Large intestine (tissue), 3 donors: Measurements from ENCODE around the gene PNMA1. TPM values are rescaled to one million over a fixed set of nuclear protein-coding genes. Genes with fewer than 3 reads are reported as not detected.
A peak's percentile ranks its signal among the peaks of the same experiment; 100 is the strongest.
"Not testable (repeated sequence)": the region's sequence is repeated elsewhere in the genome, so short reads cannot be mapped to it uniquely, and the experiment has no call there.

Source experiments
- DNase-seq, 2 donors: peaks; one replicate each; pipeline versions ENCODE4 v3.0.0 to v3.0.0-alpha.2; 2013
- H3K27ac ChIP-seq: one replicate; pipeline ENCODE4 v1.5.1; 2013; ENCODE audit warnings: low read length
- H3K27me3 ChIP-seq: 2 replicates; pipeline ENCODE4 v1.6.1; 2013; ENCODE audit warnings: low read length; ENCODE audit not compliant: control insufficient read depth, insufficient read depth
- H3K36me3 ChIP-seq: 2 replicates; pipeline ENCODE4 v1.6.1; 2013; ENCODE audit warnings: low read length; ENCODE audit not compliant: control insufficient read depth, insufficient read depth
- H3K4me1 ChIP-seq: one replicate; pipeline ENCODE4 v1.6.1; 2013; ENCODE audit warnings: low read length; ENCODE audit not compliant: control insufficient read depth, insufficient read depth
- H3K4me3 ChIP-seq: one replicate; pipeline ENCODE4 v1.5.1; 2013; ENCODE audit warnings: low read length
- H3K9me3 ChIP-seq: one replicate; pipeline ENCODE4 v1.6.1; 2013; ENCODE audit warnings: mild to moderate bottlenecking, low read depth, low read length, moderate library complexity; ENCODE audit not compliant: control insufficient read depth
- WGBS: methylation state at CpG from one replicate; pipeline ENCODE4 v1.1.5; 2013; ENCODE audit warnings: low lambda C conversion rate; ENCODE audit not compliant: insufficient coverage; 5-methylcytosine and 5-hydroxymethylcytosine counted together
- polyA plus RNA-seq: library from polyadenylated mRNA; unstranded; fragments of 120-200 nt; gene quantifications from one replicate; pipeline ENCODE4 v1.2.1, GENCODE V29; 2013

PNMA1 gene
- polyA plus RNA-seq, 1 donor, result 34.9 TPM

GRCh38 chr14:73714656-73715081 is 485 bp upstream of the PNMA1 start:
- Histone ChIP-seq H3K9me3 (no peaks in the 10 kb centered on the region), H3K4me3 (peak overlapping the region; percentile 21), H3K4me1 (peaks cover 24% of the 10 kb centered on the region), H3K27ac (peak overlapping the region; percentile 32), H3K27me3 (peaks cover 15% of the 10 kb centered on the region), H3K36me3 (peaks cover 30% of the 10 kb centered on the region)
- DNase-seq, result no peak
- WGBS, result no CpG with 5 or more reads among the region's 7 CpGs

- Histone ChIP-seq H3K4me1 (peaks cover 24% of the 10 kb centered on the region), H3K9me3 (no peaks in the 10 kb centered on the region), H3K27ac (peak overlapping the region; percentile 42), H3K4me3 (peak overlapping the region; percentile 83), H3K27me3 (peaks cover 15% of the 10 kb centered on the region), H3K36me3 (peaks cover 22% of the 10 kb centered on the region)
- DNase-seq, result no peak
- no CpG with 5 or more reads among the region's 21 CpGs for WGBS
Observed at GRCh38 chr14:73713206-73713802, 880 bp downstream of the PNMA1 start.

GRCh38 chr14:73712540-73713180 is 1.5 kb downstream of the PNMA1 start:
- Histone ChIP-seq H3K27ac (peak overlapping the region; percentile 42), H3K9me3 (no peaks in the 10 kb centered on the region), H3K27me3 (peaks cover 15% of the 10 kb centered on the region), H3K4me1 (peaks cover 19% of the 10 kb centered on the region), H3K36me3 (peaks cover 15% of the 10 kb centered on the region), H3K4me3 (peak overlapping the region; percentile 83)
- DNase-seq, result peak in 1 of 2 donors; percentile 35
- WGBS, result no CpG with 5 or more reads among the region's 20 CpGs

GRCh38 chr14:73712071-73712506 is 2.1 kb downstream of the PNMA1 start:
- Histone ChIP-seq H3K4me3 (peak overlapping the region; percentile 83), H3K27ac (peak overlapping the region; percentile 42), H3K4me1 (peaks cover 19% of the 10 kb centered on the region), H3K9me3 (no peaks in the 10 kb centered on the region), H3K27me3 (peaks cover 15% of the 10 kb centered on the region), H3K36me3 (peaks cover 12% of the 10 kb centered on the region)
- DNase-seq, result no peak
- WGBS, result 60% methylated on average over 2 of the region's 11 CpGs

GRCh38 chr14:73710737-73711136 is 3.4 kb downstream of the PNMA1 start:
- peaks cover 19% of the 10 kb centered on the region for H3K4me1 ChIP-seq
- DNase-seq, result no peak
- H3K36me3 ChIP-seq, result peaks cover 3% of the 10 kb centered on the region
- WGBS, result no CpG with 5 or more reads among the region's 5 CpGs
- H3K27ac ChIP-seq, result no peak overlapping the region
- no peaks in the 10 kb centered on the region for H3K9me3 ChIP-seq
- peaks cover 15% of the 10 kb centered on the region for H3K27me3 ChIP-seq
- no peak overlapping the region for H3K4me3 ChIP-seq

GRCh38 chr14:73709904-73710469 is 4.2 kb downstream of the PNMA1 start:
- no peak overlapping the region for H3K4me3 ChIP-seq
- peaks cover 15% of the 10 kb centered on the region for H3K27me3 ChIP-seq
- no peaks in the 10 kb centered on the region for H3K9me3 ChIP-seq
- H3K4me1 ChIP-seq, result peaks cover 19% of the 10 kb centered on the region
- no peaks in the 10 kb centered on the region for H3K36me3 ChIP-seq
- no peak for DNase-seq
- H3K27ac ChIP-seq, result no peak overlapping the region
- 95% methylated on average over 4 of the region's 8 CpGs for WGBS

- H3K4me3 ChIP-seq, DNase-seq, H3K27ac ChIP-seq, H3K36me3 ChIP-seq, H3K4me1 ChIP-seq, H3K9me3 ChIP-seq: not testable (repeated sequence)
- peaks cover 11% of the 10 kb centered on the region for H3K27me3 ChIP-seq
- WGBS, result no CpG with 5 or more reads among the region's 4 CpGs
Observed at GRCh38 chr14:73708076-73708475, 6.1 kb downstream of the PNMA1 start.

GRCh38 chr14:73700325-73700724 is 13.9 kb downstream of the PNMA1 start:
- Histone ChIP-seq H3K4me1 (no peaks in the 10 kb centered on the region), H3K27ac (no peak overlapping the region), H3K36me3 (peaks cover 2% of the 10 kb centered on the region), H3K27me3 (no peaks in the 10 kb centered on the region), H3K4me3 (no peak overlapping the region), H3K9me3 (no peaks in the 10 kb centered on the region)
- no CpG with 5 or more reads among the region's 1 CpG for WGBS
- DNase-seq, result peak in 1 of 2 donors; percentile 29

- WGBS, result 75% methylated on average over 2 of the region's 2 CpGs
- Histone ChIP-seq H3K27ac (no peak overlapping the region), H3K4me3 (no peak overlapping the region), H3K36me3 (peaks cover 2% of the 10 kb centered on the region), H3K4me1 (no peaks in the 10 kb centered on the region), H3K27me3 (no peaks in the 10 kb centered on the region), H3K9me3 (no peaks in the 10 kb centered on the region)
- no peak for DNase-seq
Observed at GRCh38 chr14:73696466-73697400, 17.5 kb downstream of the PNMA1 start.

- Histone ChIP-seq H3K27ac (no peak overlapping the region), H3K4me3 (no peak overlapping the region), H3K36me3 (peaks cover 2% of the 10 kb centered on the region), H3K4me1 (no peaks in the 10 kb centered on the region), H3K27me3 (no peaks in the 10 kb centered on the region), H3K9me3 (no peaks in the 10 kb centered on the region)
- DNase-seq, result no peak
- whole genome bisulfite sequencing, result 100% methylated on average over 1 of the region's 2 CpGs
Observed at GRCh38 chr14:73695997-73696396, 18.2 kb downstream of the PNMA1 start.
